ENCODE results near the gene ZGRF1.

DNA sequence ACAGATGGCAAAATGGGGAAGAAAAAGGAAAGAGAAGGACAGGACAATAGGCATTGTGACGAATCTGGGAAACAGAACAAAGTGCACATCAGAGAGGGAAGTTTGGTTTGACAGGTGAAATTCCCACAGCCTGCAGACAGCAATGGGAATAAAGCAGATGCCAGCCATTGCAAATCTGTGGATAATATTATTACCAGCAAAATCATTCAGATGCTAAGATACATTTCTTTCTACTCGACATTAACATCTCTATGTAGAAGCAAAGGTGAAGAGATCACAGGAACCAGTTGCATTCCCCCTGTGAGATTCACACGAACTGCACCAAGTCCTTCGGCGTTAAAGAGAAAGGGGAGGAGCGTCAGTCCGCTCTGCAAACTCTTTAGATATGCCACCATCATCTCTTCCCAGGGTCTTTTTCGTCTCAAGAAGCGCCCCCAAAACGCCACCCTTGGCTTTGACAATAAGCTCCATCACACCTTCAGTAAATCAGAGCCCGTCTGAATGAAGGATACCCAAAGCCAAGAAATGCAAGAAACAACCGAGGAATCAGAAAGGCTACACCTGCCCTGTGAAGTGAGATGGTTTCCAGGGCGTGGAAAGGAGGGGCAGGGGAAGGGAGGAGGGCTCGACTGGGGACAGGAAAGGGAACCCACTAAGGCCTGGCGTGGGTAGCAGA is 122.6 kb downstream of the ZGRF1 start:
- TF ChIP-seq, protein P1, sequence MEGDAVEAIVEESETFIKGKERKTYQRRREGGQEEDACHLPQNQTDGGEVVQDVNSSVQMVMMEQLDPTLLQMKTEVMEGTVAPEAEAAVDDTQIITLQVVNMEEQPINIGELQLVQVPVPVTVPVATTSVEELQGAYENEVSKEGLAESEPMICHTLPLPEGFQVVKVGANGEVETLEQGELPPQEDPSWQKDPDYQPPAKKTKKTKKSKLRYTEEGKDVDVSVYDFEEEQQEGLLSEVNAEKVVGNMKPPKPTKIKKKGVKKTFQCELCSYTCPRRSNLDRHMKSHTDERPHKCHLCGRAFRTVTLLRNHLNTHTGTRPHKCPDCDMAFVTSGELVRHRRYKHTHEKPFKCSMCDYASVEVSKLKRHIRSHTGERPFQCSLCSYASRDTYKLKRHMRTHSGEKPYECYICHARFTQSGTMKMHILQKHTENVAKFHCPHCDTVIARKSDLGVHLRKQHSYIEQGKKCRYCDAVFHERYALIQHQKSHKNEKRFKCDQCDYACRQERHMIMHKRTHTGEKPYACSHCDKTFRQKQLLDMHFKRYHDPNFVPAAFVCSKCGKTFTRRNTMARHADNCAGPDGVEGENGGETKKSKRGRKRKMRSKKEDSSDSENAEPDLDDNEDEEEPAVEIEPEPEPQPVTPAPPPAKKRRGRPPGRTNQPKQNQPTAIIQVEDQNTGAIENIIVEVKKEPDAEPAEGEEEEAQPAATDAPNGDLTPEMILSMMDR (IDR thresholded peaks at IDR 0.05; ENCODE audit: low read depth, low read length, poor library complexity, severe bottlenecking): no peak
- TF ChIP-seq EZH2phosphoT487 (IDR thresholded peaks at IDR 0.05; ENCODE audit: borderline replicate concordance, low read length): no peak; the same call in 1 of the 2 replicates
